Upper lobe of left lung (tissue), 6 donors: ENCODE data around the gene TP53TG5. TPM values are rescaled to one million over a fixed set of nuclear protein-coding genes. Genes with fewer than 3 reads are reported as not detected.

Experiments used
- ATAC-seq, 2 donors: fragments of 200-7000 bp; cut with Tn5 transposase; one replicate each; pipeline ENCODE4 v1.9.1; 2022; ENCODE audit warnings: mild to moderate bottlenecking in 2 of 2, moderate library complexity in 2 of 2; ENCODE audit not compliant: low FRiP score in 2 of 2
- DNase-seq, 2 donors: peaks; one replicate each; pipeline ENCODE4 v3.0.0-alpha.2; 2019 to 2020
- H3K27ac ChIP-seq, 4 donors: fragments of 200-600 bp; sonication (generic); one replicate each; pipeline ENCODE4 v1.5.1; 2016 to 2019
- H3K27me3 ChIP-seq, 4 donors: fragments of 200-600 bp; sonication (generic); one replicate each; pipeline ENCODE4 v1.5.1; 2017 to 2019
- H3K36me3 ChIP-seq, 4 donors: fragments of 200-600 bp; sonication (generic); one replicate each; pipeline ENCODE4 v1.5.1; 2016 to 2019
- H3K4me1 ChIP-seq, 4 donors: fragments of 200-600 bp; sonication (generic); one replicate each; pipeline ENCODE4 v1.5.1; 2018 to 2019
- H3K4me3 ChIP-seq, 4 donors: fragments of 200-600 bp; sonication (generic); one replicate each; pipeline ENCODE4 v1.5.1; 2017 to 2019; ENCODE audit warnings: mild to moderate bottlenecking in 2 of 4, moderate library complexity in 1 of 4
- H3K9me3 ChIP-seq, 4 donors: fragments of 200-600 bp; sonication (generic); one replicate each; pipeline ENCODE4 v1.5.1; 2018 to 2019
- CTCF ChIP-seq, 6 experiments: fragments of 450-650 bp in 4 of 6; fragments of 200-600 bp in 2 of 6; sonication (generic) in 2 of 6; IDR thresholded peaks; one replicate each; pipeline ENCODE4 v1.5.1; 2016 to 2019; ENCODE audit warnings: antibody characterized with exemption in 6 of 6
- EP300 ChIP-seq, 4 donors: sonication (generic); formaldehyde crosslinking; IDR thresholded peaks; one replicate each; pipeline ENCODE4 v1.5.1; 2017; ENCODE audit warnings: antibody characterized with exemption in 4 of 4, control low read depth in 2 of 4
- POLR2A ChIP-seq, 4 donors: fragments of 450-650 bp; IDR thresholded peaks; one replicate each; pipeline ENCODE4 v1.5.1; 2016 to 2017; ENCODE audit warnings: antibody characterized with exemption in 4 of 4, mild to moderate bottlenecking in 2 of 4
- POLR2AphosphoS5 ChIP-seq, 2 donors: sonication (generic); formaldehyde crosslinking; IDR thresholded peaks; one replicate each; pipeline ENCODE4 v1.5.1; 2017; ENCODE audit warnings: antibody characterized with exemption in 2 of 2
- WGBS, 2 donors: methylation state at CpG; one replicate each; pipeline ENCODE4 v1.1.5; 2017 to 2018; 5-methylcytosine and 5-hydroxymethylcytosine counted together
- total RNA-seq, 6 donors: library from RNA; depleted of rRNA in 4 of 6; stranded (reverse); fragments of >200 nt in 4 of 6; gene quantifications; one replicate each; pipeline versions ENCODE4 v1.1.0 to v1.2.1, GENCODE V29; 2016 to 2021
- donor health status: DM: no; HTN: no; CAD: no; lungs with moderate emphysema.
- donor health status: DM: no; HTN: yes; CAD: no; lungs with severe emphysema.

Gene TP53TG5
- total RNA-seq, 6 donors from 2014 or later = not detected

- Histone ChIP-seq H3K27ac (no peak overlapping the region), H3K4me1 (peaks cover 23 to 62% (median 35%) of the 10 kb centered on the region in 4 donors), H3K27me3 (no peaks in the 10 kb centered on the region), H3K9me3 (no peaks in the 10 kb centered on the region), H3K36me3 (peaks cover 7 to 34% (median 20%) of the 10 kb centered on the region in 4 donors), H3K4me3 (no peak overlapping the region)
- TF ChIP-seq CTCF (IDR thresholded peaks at IDR 0.05) (no peak), EP300 (IDR thresholded peaks at IDR 0.05) (no peak)
- 87 to 96% methylated on average over 1 of the region's 1 CpG for WGBS, 2 donors
- no peak for ATAC-seq
- DNase-seq = no peak
Observed at GRCh38 chr20:45366192-45366591, 11.9 kb downstream of the TP53TG5 start.

GRCh38 chr20:45365444-45365970 is 12.6 kb downstream of the TP53TG5 start:
- H3K4me1 ChIP-seq = peaks cover 24 to 69% (median 37%) of the 10 kb centered on the region in 4 donors
- H3K4me3 ChIP-seq = no peak overlapping the region
- peaks cover 7 to 34% (median 20%) of the 10 kb centered on the region in 4 donors for H3K36me3 ChIP-seq
- TF ChIP-seq EP300 (IDR thresholded peaks at IDR 0.05) (no peak), POLR2AphosphoS5 (IDR thresholded peaks at IDR 0.05) (no peak), POLR2A (IDR thresholded peaks at IDR 0.05) (no peak), CTCF (IDR thresholded peaks at IDR 0.05) (no peak)
- peak in 1 of 2 donors; percentile 8 for DNase-seq
- no peaks in the 10 kb centered on the region for H3K9me3 ChIP-seq
- no peaks in the 10 kb centered on the region for H3K27me3 ChIP-seq
- no peak overlapping the region for H3K27ac ChIP-seq
- no peak for ATAC-seq
- 84 to 86% methylated on average over 5 of the region's 5 CpGs for WGBS, 2 donors

GRCh38 chr20:45363611-45364492 is 14.3 kb downstream of the TP53TG5 start:
- Histone ChIP-seq H3K4me3 (peak overlapping the region; percentile 53 to 81 (median 75)), H3K27me3 (no peaks in the 10 kb centered on the region), H3K4me1 (peaks cover 41 to 82% (median 50%) of the 10 kb centered on the region in 4 donors), H3K9me3 (no peaks in the 10 kb centered on the region), H3K36me3 (peaks cover 7 to 34% (median 20%) of the 10 kb centered on the region in 4 donors), H3K27ac (peak overlapping the region; percentile 94 to 98 (median 96))
- TF ChIP-seq POLR2A (IDR thresholded peaks at IDR 0.05) = no peak
- no peak for TF ChIP-seq POLR2AphosphoS5 (IDR thresholded peaks at IDR 0.05)
- no peak for TF ChIP-seq CTCF (IDR thresholded peaks at IDR 0.05)
- TF ChIP-seq EP300 (IDR thresholded peaks at IDR 0.05) = no peak
- DNase-seq (peak in 1 of 2 donors; percentile 12), ATAC-seq (no peak)
- 20 to 26% methylated on average over 19 to 23 of the region's 23 CpGs for WGBS, 2 donors

GRCh38 chr20:45362804-45363610 is 15.1 kb downstream of the TP53TG5 start, which contains the start of gene SYS1:
SYS1 (plus strand) TSS chr20:45363156; CDS start chr20:45363532, 376 bp downstream.
- ATAC-seq (peak; percentile 94 to 96), DNase-seq (peak; percentile 98 to 99)
- peak within 1 kb of the TSS; percentile 53 to 81 (median 75) for H3K4me3 ChIP-seq
- no peaks in the 10 kb centered on the region for H3K27me3 ChIP-seq
- TF ChIP-seq EP300 (IDR thresholded peaks at IDR 0.05) (peak in 1 of 4 donors; percentile 42), CTCF (IDR thresholded peaks at IDR 0.05) (peak; percentile 77 to 96 (median 88)), POLR2AphosphoS5 (IDR thresholded peaks at IDR 0.05) (peak; percentile 94 to 96), POLR2A (IDR thresholded peaks at IDR 0.05) (peak in 3 of 4 donors; percentile 68 to 97 (median 95))
- no peaks in the 10 kb centered on the region for H3K9me3 ChIP-seq
- H3K36me3 ChIP-seq = peaks cover 7 to 27% (median 16%) of the 10 kb centered on the region in 4 donors
- WGBS, 2 donors = 0 to 1% methylated on average over 27 to 46 of the region's 55 CpGs
- peak within 1 kb of the TSS; percentile 94 to 98 (median 96) for H3K27ac ChIP-seq
- peaks cover 48 to 82% (median 57%) of the 10 kb centered on the region in 4 donors for H3K4me1 ChIP-seq
